Hypothalamus (tissue), 51 donors: Measurements from ENCODE around the gene KANK3.
"Not testable (repeated sequence)": the region's sequence is repeated elsewhere in the genome, so short reads cannot be mapped to it uniquely, and the experiment has no call there.

Experiments used
- DNase-seq, 51 donors: peaks; one replicate each; lab custom pipeline; 2025; lab: John Stamatoyannopoulos, UW

KANK3 gene

GRCh38 chr19:8302357-8302691 lies 40.7 kb downstream of the KANK3 start:
- DNase-seq = peak in 4 of 51 donors; percentile 3 to 27 (median 10)

- not testable (repeated sequence) for DNase-seq
Measured at GRCh38 chr19:8291337-8291736, 51.7 kb downstream of the KANK3 start.

- DNase-seq = not testable (repeated sequence)
Measured at GRCh38 chr19:8276508-8276907, 66.6 kb downstream of the KANK3 start.
